LHCN-M2 (cell line): ENCODE data around the gene LDLRAD2. TPM values are rescaled to one million over a fixed set of nuclear protein-coding genes. Genes with fewer than 3 reads are reported as not detected.
A peak's percentile ranks its signal among the peaks of the same experiment; 100 is the strongest.
"Not testable (repeated sequence)": the region's sequence is repeated elsewhere in the genome, so short reads cannot be mapped to it uniquely, and the experiment has no call there.

Experiments
- DNase-seq: peaks from one replicate; pipeline ENCODE4 v3.0.0-alpha.2; 2012; ENCODE audit warnings: low read depth
- total RNA-seq: library from RNA; depleted of rRNA; stranded (reverse); fragments of >200 nt; gene quantifications from 2 replicates; pipeline ENCODE4 v1.2.3, GENCODE V29; 2014

The LDLRAD2 gene
- total RNA-seq, 1 experiment from 2014 or later = not detected

DNA sequence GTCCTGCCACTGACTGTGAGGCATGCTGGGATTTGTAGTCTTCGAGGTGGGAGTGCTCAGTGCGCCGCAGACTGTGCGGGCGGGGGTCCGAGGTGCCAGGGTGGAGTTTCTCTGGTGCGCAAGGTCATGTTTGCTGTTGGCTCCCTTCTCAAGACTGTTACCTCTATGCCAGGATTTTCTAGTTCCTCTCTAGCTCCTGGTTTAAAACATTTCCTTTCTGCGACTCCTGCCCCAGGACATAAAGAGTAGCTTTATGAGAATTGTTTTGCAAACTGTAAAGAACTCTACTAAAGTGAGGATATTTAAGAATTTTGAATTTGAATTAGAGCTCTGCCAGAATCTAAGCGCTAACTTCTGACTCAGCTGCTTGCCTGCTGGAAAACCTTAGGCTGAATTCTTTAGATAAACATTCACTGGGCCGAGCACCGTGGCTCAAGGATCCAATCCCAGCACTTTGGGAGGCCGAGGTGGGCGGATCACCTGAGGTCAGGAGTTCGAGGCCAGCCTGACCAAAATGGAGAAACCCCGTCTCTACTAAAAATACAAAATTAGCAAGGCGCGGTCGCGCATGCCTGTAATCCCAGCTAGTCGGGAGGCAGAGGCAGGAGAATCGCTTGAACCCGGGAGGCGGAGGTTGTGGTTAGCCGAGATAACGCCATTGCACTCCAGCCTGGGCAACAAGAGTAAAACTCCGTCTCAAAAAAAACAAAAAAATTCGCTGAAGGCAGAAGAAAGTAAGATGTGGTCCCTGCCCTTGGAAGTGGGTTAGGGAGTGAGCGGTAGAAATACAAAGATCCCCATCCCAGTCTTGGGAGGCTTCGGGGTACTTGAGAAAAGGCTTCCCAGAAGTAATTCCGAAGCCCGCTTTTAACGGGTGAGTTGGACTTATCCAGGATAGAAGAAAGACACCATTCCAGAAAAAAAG, 28.1 kb upstream of the LDLRAD2 start:
- DNase-seq = no peak

DNA sequence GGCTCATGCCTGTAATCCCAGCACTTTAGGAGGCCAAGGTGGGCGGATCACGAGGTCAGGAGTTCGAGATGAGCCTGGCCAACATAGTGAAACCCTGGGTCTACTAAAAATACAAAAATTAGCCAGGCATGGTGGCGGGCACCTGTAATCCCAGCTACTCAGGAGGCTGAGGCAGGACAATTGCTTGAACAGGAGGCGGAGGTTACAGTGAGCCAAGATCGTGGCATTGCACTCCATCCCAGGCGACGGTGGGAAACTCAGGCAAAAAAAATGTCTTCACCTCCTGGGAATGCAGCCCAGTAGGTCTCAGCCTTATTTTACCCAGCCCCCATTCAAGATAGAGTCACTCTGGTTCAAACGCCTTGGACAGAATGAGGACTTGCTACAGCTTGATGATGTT, 26.3 kb upstream of the LDLRAD2 start:
- DNase-seq = not testable (repeated sequence)

GRCh38 chr1:21786640-21787039, 25.4 kb upstream of the LDLRAD2 start:
- no peak for DNase-seq

GRCh38 chr1:21793104-21793503, 19.0 kb upstream of the LDLRAD2 start:
- no peak for DNase-seq

- no peak for DNase-seq
These were observed 17.4 kb upstream of the LDLRAD2 start for GRCh38 chr1:21794656-21795055.

GRCh38 chr1:21795075-21795474, 17.0 kb upstream of the LDLRAD2 start:
- DNase-seq = no peak

- no peak for DNase-seq
These were observed 12.3 kb upstream of the LDLRAD2 start for GRCh38 chr1:21799730-21800129.

DNA sequence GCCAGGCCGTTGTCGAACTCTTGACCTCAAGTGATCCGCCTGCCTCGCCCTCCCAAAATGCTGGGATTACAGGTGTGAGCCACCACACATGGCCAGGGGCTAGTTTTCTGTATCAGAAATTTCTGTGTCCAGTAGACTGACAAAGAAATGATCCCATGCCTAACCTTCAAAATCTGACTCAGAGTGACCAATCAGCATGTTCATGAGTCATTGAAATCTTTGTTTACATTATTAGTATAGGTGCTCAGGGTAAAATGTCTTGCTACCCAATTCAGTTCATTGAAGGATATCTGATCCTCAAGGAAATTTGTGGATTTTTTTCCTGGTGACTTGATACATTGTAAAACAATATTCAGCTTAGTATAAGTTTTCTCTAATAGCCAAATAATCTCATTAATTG, 11.0 kb upstream of the LDLRAD2 start:
- DNase-seq = peak; percentile 31

- DNase-seq = no peak
These were observed 7.5 kb upstream of the LDLRAD2 start for GRCh38 chr1:21804536-21804935.

GRCh38 chr1:21813542-21813941, 1.5 kb downstream of the LDLRAD2 start:
- no peak for DNase-seq

DNA sequence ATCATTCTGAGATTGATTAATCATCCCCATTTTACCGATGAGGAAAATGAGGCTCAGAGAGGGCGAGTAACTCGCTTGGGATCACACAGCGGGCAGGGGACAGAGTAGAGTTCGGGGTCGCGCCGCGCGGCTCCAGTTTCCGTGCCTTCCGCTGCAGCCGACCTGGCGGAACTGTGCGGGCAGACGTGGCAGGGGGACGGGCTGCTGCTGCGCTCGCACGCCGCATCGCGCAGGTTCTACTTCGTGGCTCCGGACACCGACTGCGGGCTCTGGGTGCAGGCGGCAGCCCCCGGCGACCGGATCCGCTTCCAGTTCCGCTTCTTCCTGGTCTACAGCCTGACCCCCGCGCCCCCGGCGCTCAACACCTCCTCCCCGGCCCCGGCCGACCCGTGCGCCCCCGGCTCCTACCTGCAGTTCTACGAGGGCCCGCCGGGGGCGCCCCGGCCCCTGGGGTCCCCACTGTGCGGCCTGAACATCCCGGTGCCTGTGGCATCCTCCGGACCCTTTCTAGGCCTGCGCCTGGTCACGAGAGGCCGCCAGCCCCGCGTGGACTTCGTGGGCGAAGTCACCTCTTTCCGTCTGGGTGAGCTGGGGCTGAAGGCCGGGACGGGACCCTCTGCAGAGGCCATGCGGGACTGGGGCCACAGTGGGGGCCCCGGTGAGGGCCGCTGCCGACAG, 2.3 kb downstream of the LDLRAD2 start:
- no peak for DNase-seq

- no peak for DNase-seq
These were observed 3.0 kb downstream of the LDLRAD2 start for GRCh38 chr1:21814981-21815582.

DNA sequence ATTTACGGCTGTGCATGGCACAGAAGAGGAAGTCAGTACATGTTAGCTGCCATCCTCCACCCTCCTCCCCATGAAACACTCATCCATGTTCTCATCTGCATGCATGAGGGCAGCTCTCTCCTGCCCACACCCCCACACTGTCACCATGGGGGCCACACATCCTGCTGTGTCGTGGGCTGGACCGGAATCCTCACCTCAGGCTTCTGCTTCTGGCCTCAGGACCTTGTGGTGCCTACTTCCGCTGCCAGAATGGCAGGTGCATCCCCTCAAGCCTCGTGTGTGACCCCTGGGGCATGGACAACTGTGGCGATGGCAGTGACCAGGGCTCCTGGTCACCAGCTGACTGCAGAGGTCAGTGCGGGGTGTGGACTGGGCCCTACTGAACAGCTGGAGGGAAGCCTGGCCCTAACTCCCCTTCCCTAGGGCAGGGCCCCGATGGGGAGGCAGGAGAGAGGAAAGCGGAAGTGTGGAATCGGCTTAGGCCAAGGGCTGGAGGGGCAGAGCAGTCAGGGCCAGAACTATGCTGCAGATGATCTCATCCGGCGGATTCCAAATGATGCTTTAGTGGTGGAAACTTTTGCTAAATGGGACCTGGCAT, 3.8 kb downstream of the LDLRAD2 start:
- DNase-seq = no peak

DNA sequence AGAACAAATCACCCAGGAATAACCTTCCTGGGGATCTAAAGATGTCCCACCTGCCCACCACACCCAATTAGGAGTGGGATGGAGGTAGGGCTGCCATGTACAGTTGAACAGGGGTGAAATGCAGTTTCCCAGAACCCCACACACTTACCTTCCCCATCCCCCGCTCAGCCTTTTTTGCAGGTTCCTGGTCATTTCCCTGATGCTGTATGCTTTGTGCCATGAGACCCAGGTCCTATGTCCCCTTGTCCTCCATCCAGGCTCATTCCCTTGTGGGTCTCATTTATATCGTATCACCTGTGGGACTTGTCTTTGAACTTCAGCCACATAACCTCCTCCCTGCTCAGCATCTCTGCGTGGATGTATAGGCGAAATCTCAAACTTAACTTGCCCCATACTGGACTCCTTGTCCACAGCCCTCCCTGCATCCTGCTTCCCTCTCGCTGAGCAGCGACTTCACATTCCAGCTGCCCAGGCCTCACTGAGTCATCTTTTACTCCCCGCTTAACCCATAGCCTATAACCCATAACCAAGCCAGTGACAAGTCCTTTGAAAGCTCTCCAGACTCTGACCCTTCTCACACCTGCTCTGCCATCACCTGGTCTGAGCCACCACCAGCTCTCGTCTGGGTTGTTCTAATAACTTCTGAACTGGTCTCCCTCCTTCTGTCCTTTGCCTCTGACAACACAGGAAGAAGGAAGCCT, 4.7 kb downstream of the LDLRAD2 start:
- DNase-seq = peak; percentile 67

- DNase-seq = peak; percentile 14
These were observed 6.6 kb downstream of the LDLRAD2 start for GRCh38 chr1:21818656-21819055.

GRCh38 chr1:21820597-21821232, 8.7 kb downstream of the LDLRAD2 start:
- DNase-seq = no peak

GRCh38 chr1:21821385-21822019, 9.4 kb downstream of the LDLRAD2 start:
- no peak for DNase-seq

DNA sequence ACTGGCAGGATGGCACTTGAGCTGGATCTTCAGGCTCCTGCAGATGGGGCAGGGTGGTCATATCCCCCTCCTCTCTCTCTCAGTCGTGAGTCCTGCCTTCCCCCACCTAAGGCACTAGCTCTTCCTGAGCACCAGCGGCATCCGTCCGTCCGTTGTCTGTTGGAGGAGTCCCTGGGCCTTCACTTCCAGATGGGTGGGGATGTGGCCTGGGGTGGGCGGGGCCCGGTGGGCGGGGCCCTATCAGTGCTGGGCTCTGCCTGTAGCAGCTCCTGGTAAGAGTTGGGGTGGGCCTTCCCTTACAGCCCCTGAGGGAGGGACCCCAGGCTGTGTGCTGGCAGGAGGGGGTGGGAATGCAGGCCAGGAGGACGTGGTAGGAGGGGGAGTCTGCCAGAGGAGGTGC, 10.3 kb downstream of the LDLRAD2 start:
- no peak for DNase-seq

DNA sequence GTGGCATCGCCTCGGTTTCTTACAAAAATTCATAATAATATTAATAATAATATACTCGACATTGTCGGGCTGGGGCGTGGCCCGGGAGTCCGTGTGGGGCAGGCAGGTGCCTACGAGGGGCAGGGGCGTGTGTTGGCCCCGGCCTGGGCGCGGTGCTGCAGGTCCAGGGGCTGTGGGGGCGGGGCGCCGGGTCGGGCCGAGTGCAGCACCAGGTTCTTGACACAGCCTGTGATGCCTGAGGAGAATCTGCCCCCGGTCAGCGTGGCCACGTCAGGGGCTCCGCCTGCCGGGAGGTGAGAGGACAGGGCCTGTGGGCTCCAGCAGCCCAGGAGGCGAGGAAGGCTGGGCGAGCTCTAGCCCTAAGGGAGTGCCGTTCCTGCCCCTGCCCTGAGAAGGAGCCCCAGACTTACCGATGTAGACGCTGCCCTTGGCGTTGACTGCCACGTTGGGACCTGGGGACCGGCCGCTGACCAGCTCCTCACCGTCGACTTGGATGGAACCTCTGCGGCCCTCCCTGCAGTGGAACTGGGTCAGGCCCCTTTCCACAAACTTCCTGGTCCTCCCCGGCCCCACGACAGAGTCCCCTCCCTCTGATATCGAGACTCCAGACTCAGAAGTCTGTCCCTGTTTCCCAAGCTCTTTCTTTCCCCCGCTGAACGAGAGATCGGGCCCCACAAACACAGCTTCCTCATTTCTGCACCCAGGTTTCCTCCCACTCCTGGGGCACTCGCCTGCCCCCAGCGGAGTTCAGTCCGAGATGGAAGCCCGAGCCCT, 11.3 kb downstream of the LDLRAD2 start:
- no peak for DNase-seq
